Measurements from ENCODE around the gene RIPK4. TPM values are rescaled to one million over a fixed set of nuclear protein-coding genes. Genes with fewer than 3 reads are reported as not detected.

The RIPK4 gene
- polyA plus RNA-seq, 3 donors: 0.05 to 0.09 TPM; not detected in 1

- H3K79me2 ChIP-seq (ENCODE audit: insufficient read depth, low read length): no peaks in the 10 kb centered on the region
- H3K27me3 Mint-ChIP-seq (ENCODE audit: low read depth in 3 of 3): peaks cover 0 to 3% (median 2%) of the 10 kb centered on the region in 3 donors
- peaks cover 11 to 62% of the 10 kb centered on the region in 2 donors for H3K36me3 ChIP-seq (replicated peaks in 1 of 2; ENCODE audit: control insufficient read depth in 1 of 2, insufficient read depth in 2 of 2, low read length in 2 of 2)
- intact Hi-C loops (cut with micrococcal nuclease): no loop called here
- H2AFZ ChIP-seq (ENCODE audit: insufficient read depth, low read depth, low read length, poor library complexity, severe bottlenecking): no peak overlapping the region
- peak overlapping the region in 3 of 7 donors; percentile 15 to 84 (median 46) for H3K27ac Mint-ChIP-seq
- no peaks in the 10 kb centered on the region for H4K20me1 ChIP-seq (ENCODE audit: insufficient read depth, low read length)
- no peak overlapping the region for H3K4me3 Mint-ChIP-seq
- H3K27ac ChIP-seq (ENCODE audit: low read depth in 1 of 2, low read length in 2 of 2): no peak overlapping the region
- no peak for DNase-seq
- 66% methylated on average over 13 of the region's 13 CpGs for WGBS (ENCODE audit: insufficient coverage)
- no peak for TF ChIP-seq CTCF (IDR thresholded peaks at IDR 0.05)
- no peak overlapping the region for H3K9ac ChIP-seq (ENCODE audit: insufficient read depth, low read length, poor library complexity, severe bottlenecking)
- H3K4me3 ChIP-seq (replicated peaks in 1 of 3; ENCODE audit: low read depth in 2 of 3, low read length in 3 of 3): no peak overlapping the region
- peaks cover 14 to 24% of the 10 kb centered on the region in 2 donors for H3K4me1 ChIP-seq (ENCODE audit: control insufficient read depth in 1 of 2, insufficient read depth in 2 of 2, low read length in 2 of 2)
- no peaks in the 10 kb centered on the region for H3K27me3 ChIP-seq (ENCODE audit: control insufficient read depth in 2 of 2, insufficient read depth in 2 of 2, low read length in 2 of 2)
- no peaks in the 10 kb centered on the region for H3K9me3 ChIP-seq (replicated peaks in 1 of 2; ENCODE audit: control insufficient read depth in 1 of 2, insufficient read depth in 1 of 2, low read length in 2 of 2)
- H3K4me2 ChIP-seq (replicated peaks; ENCODE audit: extremely low read depth, low read length, poor library complexity, severe bottlenecking): no peak overlapping the region
- H3K4me1 Mint-ChIP-seq: peaks cover 21% of the 10 kb centered on the region
- peaks cover 54 to 57% of the 10 kb centered on the region in 2 donors for H3K36me3 Mint-ChIP-seq
- peaks cover 0 to 6% (median 3%) of the 10 kb centered on the region in 7 donors for H3K9me3 Mint-ChIP-seq
These were observed 36.5 kb upstream of the RIPK4 start for GRCh38 chr21:41803316-41803715.

GRCh38 chr21:41802684-41803083, 35.8 kb upstream of the RIPK4 start:
- Histone ChIP-seq H4K20me1 (ENCODE audit: insufficient read depth, low read length) (no peaks in the 10 kb centered on the region), H3K9ac (ENCODE audit: insufficient read depth, low read length, poor library complexity, severe bottlenecking) (no peak overlapping the region), H3K27me3 (ENCODE audit: control insufficient read depth in 2 of 2, insufficient read depth in 2 of 2, low read length in 2 of 2) (no peaks in the 10 kb centered on the region), H3K27ac (ENCODE audit: low read depth in 1 of 2, low read length in 2 of 2) (peak overlapping the region; percentile 33 to 37), H3K36me3 (replicated peaks in 1 of 2; ENCODE audit: control insufficient read depth in 1 of 2, insufficient read depth in 2 of 2, low read length in 2 of 2) (peaks cover 8 to 61% of the 10 kb centered on the region in 2 donors), H3K4me3 (replicated peaks in 1 of 3; ENCODE audit: low read depth in 2 of 3, low read length in 3 of 3) (peak overlapping the region in 2 of 3 experiments; percentile 18 to 59), H3K4me1 (ENCODE audit: control insufficient read depth in 1 of 2, insufficient read depth in 2 of 2, low read length in 2 of 2) (peaks cover 14 to 24% of the 10 kb centered on the region in 2 donors), H2AFZ (ENCODE audit: insufficient read depth, low read depth, low read length, poor library complexity, severe bottlenecking) (no peak overlapping the region), H3K4me2 (replicated peaks; ENCODE audit: extremely low read depth, low read length, poor library complexity, severe bottlenecking) (peak overlapping the region; percentile 48), H3K9me3 (replicated peaks in 1 of 2; ENCODE audit: control insufficient read depth in 1 of 2, insufficient read depth in 1 of 2, low read length in 2 of 2) (no peaks in the 10 kb centered on the region), H3K79me2 (ENCODE audit: insufficient read depth, low read length) (no peaks in the 10 kb centered on the region)
- Mint-ChIP-seq H3K4me1 (peaks cover 21% of the 10 kb centered on the region), H3K36me3 (peaks cover 59% of the 10 kb centered on the region in 2 donors), H3K27me3 (ENCODE audit: low read depth in 3 of 3) (peaks cover 0 to 3% (median 2%) of the 10 kb centered on the region in 3 donors), H3K9me3 (peaks cover 0 to 6% (median 4%) of the 10 kb centered on the region in 7 donors), H3K27ac (peak overlapping the region; percentile 27 to 92 (median 84)), H3K4me3 (peak overlapping the region; percentile 60 to 81)
- TF ChIP-seq CTCF (IDR thresholded peaks at IDR 0.05): no peak
- intact Hi-C loops (cut with micrococcal nuclease): no loop called here
- DNase-seq: peak in 1 of 3 donors; percentile 16
- 53% methylated on average over 18 of the region's 19 CpGs for WGBS (ENCODE audit: insufficient coverage)
